HG02759 (cell line): ENCODE results near the gene CLIC3.
"Not testable (repeated sequence)": the region's sequence is repeated elsewhere in the genome, so short reads cannot be mapped to it uniquely, and the experiment has no call there.

Experiments used
- ATAC-seq: cut with Tn5 transposase; IDR thresholded peaks from one replicate; pipeline ENCODE4 v1.9.1; 2021; ENCODE audit warnings: mild to moderate bottlenecking, moderate library complexity; ENCODE audit not compliant: unreplicated experiment

Gene CLIC3

DNA sequence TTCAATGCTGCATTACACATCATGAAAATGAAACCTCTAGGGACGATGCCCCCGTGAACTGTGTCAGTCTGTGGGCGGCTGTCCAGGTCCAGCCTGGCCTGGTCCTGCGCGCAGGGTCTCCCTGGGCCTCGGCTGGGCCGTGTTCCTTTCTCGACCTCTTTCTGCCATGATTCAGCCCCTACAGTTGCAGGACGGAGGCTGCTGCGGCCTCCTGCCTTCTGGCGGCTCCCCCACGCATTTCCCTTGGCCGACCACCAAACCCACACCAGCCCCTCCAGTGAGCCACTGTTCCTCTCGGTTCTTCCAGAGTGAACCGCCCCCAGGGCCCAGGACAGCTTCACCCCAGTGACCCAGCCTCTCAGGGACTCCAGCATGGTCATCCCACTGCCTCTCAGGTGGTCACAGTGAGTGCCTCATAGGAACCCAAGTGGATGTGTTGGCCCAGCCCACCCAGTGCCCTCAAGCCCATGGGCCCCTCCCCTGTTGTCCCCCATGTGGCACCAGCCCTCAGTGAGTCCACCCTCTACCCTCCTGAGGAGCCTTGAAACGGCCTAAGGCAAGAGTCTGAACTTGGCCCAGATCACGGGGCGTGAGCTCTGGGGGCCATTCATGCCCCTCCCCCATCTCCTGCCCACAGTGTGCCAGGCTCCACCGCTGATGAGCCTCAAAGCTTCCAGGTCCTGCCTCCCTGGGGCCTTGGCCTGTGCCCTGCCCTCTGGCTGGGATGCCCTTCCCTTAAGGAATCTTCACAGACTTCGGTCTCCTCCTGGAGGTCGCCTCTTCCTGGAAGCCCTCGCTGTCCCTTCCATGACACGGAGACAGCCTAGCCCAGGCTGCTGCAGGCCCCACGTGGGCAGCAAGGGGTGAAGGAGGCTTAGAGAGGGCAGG is 10.0 kb upstream of the CLIC3 start:
- no peak for ATAC-seq

DNA sequence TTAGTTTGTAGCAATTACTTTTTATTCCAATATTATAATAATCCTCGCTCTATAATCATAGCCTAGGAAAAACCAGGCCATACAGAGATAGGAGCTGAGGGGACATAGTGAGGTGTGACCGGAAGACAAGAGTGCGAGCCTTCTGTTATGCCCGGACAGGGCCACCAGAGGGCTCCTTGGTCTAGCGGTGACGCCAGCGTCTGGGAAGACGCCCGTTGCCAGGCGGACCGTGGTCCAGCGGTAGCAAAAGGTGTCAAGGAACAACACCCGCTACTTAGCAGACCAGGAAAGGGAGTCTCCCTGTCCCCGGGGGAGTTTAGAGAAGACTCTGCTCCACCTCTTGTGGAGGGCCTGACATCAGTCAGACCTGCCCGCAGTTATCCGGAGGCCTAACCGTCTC is 7.9 kb upstream of the CLIC3 start:
- ATAC-seq, result not testable (repeated sequence)

DNA sequence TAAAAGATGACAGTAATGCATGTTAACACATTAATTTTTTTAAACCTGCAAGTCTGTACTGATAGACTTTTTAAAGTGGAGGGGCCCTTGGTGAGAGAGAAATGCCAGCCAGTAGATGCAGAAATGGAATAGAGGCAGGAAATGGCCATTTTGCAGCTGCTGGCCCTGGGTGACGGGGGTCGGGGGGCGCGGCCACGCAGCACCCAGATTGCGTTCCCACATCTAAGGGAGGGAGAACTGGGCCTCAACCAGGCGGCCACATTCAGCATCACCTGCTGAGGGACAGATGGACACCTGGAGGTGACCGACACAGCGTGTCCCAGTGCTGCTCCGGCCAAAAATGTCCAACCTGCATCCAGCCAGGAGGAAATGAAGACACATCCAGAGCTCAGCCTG is 6.3 kb upstream of the CLIC3 start:
- ATAC-seq, result no peak

DNA sequence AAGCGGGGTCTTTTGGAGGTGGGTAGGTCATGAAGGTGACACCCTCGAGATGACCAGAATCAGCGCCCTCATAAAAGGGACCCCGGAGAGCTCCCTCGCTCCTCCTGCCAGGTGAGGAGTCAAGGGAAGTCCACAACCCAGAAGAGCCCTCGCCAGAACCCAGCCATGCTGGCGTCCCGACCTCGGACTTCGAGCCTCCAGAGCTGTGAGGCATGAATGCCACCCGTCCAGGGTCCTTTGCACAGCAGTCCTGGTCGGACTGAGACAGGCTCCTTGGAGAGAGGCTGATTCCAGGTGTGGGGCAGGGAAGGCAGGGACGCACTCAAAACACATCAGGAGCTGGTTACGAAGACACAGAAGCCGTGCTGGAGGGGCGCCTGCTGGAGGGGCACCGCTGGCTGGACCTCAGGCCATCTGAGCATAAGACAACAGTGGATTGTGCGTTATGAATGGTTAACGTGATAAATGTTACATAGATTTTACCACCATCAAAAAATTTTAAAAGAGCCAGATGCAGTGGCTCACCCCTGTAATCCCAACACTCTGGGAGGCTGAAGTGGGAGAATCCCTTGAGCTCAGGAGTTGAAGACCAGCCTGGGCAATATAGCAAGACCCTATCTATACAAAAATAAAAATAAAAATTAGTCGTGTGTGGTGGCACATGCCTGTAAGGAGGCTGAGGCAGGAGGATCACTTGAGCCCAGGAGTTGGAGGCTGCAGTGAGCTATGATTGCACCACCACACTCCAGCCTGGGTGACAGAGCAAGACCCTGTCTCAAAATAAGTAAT is 5.7 kb upstream of the CLIC3 start:
- ATAC-seq, result no peak

DNA sequence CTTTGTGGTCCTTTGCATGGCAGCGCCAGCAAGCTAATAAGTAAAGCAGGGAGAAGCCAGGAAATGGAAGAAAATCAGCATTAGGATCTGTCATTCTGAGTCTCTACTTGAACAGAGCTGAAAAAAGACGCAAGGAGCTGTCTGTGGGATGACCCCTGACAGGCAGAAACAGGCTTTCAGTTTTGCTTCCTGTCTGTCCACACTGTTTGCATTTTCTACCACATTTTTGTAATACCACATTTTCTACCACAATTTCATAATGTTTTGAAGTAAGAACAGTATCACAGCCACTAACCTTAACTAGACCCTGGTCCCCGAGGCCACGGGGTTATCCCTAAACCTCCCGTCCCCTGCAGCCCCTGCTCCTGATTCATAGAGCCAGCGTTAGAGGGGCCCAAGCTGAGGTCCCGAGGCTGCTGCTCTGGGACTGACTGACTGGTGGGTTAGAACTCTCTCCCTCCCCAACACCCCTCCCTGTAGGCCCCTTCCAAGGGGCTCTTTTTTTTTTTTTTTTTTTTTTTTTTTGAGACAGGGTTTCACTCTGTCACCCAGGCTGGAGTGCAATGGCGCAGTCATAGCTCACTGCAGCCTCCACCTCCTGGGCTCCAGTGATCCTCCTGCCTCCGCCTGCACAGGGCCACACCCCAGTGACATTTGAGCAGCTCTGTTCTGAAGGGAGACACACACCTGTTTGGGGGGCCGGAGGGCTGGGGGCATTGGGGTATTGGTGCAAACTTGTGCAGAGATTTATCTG is 4.0 kb upstream of the CLIC3 start:
- peak; percentile 73 for ATAC-seq

DNA sequence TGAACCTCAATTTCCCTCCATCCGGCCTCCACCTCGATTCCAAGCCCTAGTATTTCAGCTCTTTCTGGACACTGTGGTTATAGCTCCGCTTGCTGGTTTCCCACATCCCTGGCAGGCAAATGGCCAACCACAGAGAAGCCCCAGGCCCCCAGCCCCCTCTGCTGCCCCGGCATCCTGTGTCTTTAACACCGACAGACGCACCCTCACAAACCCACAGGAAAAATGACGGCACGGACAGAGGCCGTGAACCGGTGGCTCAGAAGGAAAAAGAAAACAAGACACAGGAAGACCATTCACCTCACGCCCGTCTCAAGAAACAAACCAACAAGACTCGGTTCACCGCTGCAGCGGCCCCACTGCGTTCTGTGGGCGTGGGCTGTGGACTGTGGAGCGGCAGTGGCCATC is 1.5 kb upstream of the CLIC3 start:
- ATAC-seq, result no peak

DNA sequence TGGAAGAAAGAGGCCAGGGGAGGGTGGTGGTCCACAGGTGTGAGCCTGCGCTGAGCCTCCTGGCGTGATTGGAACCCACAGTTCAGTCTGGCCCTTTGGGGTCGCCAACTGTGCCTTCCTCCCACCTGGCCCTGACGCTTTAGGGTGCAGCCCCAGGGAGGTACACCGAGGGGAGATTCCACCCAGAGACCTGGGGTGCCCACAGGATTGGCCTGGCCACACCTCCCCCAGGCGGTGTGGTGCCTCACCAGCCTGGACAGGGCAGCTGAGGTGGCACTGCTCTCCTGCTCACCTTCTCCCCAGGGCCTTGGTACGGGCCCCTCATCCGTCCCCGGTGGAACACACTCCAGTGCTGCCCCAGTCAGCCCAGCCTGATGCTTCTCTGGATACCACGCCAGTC is 1.0 kb upstream of the CLIC3 start:
- no peak for ATAC-seq

DNA sequence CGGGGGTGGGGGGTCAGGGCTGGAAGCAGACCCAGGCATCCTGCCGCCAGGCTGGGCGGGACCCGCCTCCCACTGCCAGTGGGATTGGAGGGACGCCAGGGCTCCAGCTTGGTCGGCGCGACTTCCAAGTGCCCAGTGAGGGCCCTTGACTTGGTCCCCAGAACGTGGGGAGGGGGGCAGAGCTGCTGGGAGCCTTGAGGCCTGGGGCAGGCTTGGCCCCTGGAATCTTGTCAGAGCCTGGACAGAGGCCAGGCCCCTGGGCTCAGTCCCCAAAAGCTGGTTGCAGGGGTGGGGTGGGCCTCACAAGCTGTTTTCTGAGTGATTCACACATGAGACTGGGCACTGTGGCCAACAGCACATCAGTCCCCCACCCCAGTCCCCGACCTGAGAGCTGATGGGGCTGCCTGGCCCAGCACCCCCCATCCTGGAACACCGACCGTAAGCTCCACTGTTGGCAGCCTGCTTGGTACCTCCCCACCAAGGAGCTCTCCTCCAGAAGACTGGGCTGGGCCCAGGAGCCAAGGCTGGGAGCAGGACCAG is 526 bp downstream of the CLIC3 start:
- no peak for ATAC-seq

DNA sequence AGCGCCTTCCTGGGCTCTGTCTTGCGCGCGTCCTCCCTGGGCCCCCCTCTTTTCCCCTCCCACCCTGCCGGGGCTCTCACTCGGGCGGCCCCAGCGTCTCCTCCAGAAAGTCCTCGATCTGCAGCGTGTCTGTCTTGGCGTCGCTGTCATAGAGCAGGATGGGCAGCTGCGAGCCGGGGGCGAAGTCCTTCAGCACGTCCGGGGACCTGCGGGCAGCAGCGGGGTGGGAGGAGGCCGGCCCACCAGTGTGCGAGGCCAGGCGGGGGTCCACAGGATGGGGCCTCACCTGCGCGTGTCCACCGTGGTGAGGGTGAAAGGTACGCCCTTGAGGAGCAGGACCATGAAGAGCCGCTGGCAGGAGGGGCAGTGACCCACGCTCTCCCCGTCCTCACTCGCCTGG is 1.0 kb downstream of the CLIC3 start:
- no peak for ATAC-seq

DNA sequence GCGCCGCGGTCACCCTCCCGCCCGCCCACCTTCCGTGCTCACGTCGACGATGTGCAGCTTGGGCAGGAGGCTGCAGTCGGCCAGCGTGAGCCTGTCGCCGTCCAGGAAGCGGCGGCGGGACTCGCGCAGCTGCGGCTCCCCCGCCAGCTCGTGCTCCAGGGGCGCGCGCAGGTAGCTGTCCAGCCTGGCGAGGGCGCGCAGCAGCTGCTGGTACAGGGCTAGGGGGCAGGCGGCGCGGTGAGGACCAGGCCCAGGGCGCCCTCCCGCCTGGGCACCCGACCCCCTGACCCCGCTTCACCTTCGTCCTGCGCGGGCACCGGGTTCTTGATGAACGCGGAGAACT is 1.5 kb downstream of the CLIC3 start:
- ATAC-seq, result no peak

DNA sequence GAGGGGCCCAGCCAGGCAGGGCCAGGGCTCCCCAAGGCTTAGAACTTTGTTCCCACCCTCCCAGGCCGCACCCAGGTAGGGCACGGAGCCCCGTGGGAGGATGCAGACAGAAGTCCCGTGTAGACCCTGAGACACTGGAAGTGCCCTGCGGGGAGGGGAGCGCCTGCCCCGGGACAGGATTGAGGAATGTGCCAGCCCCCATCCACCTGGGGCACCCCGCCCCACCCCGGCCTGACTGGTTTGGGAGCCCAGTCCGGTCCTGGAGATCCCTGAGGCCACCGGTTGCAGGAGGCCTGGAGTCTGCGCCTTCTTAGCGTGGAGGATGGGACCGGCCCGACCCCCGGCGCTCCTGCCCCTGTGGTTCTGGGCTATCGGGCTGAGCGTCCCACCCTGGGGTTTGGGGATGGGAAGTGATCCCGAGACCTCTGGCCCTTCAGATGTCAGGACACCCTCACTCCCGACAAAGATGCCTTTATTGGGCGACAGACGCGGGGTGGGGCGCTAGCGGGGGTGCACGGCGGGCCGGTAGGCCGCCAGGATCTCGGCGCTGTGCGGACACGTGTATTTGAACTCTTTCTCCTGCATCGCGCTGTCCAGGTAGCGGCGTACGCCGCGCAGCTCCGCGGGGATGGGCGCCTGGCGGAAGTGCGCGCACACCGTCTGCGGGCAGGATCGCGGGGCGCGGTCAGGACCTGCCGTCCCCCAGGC is 2.0 kb downstream of the CLIC3 start:
- no peak for ATAC-seq

DNA sequence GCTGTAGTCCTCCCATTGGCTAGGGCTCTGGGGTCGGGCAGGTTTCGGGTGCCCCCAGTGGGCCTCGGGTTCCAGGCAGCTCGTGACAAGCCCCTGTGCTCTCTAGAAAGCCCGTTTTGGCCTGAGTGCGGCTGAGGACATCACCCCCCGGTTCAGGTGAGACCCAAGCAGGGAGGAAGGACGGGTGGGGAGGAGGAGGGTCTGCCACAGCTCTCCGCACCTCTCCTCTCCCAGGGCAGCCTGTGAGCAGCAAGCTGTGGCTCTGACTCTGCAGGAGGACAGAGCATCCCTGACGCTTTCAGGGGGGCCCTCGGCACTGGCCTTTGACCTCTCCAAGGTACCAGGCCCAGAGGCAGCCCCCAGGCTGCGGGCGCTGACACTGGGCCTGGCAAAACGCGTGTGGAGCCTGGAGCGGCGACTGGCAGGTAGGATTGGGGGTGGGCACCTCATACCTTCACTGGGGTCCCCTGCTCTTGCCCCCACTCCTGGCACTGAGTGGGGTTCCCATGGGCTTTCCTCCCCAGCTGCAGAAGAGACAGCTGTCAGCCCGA is 3.5 kb downstream of the CLIC3 start:
- no peak for ATAC-seq

DNA sequence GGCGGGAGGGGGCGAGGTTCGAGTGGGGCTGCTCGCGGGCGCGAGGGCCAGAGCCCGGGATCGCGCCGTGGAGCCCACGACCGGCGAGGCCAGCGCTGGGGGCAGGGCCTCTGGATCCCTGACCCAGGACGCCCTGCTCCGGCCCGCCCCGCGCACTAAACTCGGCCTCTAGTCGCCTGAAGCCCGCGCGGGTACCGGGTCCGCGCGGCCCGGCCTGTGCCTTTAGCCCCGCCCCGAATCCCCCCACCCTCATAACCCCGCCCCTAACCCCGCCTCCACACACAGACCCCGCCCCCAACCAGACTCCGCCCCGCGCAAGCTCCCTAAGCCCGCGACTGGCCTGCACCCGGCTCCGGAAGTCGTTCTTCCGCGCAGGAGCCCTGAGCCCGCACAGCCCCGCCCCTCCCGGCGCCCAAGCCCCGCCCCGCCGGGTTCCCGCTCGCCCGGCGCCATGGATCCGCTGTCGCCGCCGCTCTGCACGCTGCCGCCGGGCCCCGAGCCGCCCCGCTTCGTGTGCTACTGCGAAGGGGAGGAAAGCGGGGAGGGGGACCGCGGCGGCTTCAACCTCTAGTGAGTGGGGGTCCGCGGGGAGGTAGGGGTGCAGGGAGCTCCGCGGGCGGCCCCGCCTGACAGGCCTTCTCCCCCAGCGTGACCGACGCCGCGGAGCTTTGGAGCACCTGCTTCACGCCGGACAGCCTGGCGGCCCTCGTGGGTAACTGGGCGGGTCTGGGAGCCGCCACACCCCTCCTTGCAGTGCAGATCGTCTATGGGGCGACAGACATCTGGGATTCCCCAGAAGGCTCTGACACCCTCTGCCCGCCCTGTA is 4.2 kb downstream of the CLIC3 start, which contains the start of gene PAXX:
Gene PAXX, plus strand, starts transcription at position 430 of the 826 bp plus-strand sequence. Its CDS starts 22 bp downstream, at position 452.
- ATAC-seq, result peak; percentile 93

DNA sequence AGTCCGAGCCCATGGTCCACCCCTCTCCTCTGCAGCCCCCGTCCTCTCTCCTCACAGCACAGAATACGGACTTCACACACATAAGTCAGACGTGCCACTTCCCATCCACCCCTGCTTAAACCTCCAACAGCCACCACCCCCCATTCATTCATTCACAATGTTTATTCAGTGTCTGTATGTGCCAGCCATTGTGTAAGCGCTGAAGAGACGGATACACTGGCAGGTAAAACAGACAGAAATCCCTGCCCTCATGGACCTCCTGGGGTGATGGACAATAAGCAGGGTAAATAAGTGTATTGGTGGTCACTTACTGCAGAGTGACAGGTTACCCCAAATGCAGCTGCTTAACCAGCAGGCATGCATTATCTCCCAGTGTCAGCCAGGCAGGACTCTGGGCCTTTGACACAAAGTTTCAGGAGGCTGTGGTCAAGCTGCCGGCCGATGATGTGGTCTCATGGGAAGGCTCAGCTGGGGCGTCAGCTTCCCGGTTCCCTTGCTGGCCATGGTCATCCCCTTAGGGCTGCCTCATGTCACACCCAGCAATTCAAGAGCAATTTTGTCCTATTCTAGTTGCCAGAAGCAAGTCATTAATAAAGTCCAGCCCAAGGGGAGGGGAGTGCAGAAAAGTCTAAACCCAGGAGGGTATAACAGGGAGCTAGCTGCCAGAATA is 6.0 kb downstream of the CLIC3 start:
- ATAC-seq, result no peak

DNA sequence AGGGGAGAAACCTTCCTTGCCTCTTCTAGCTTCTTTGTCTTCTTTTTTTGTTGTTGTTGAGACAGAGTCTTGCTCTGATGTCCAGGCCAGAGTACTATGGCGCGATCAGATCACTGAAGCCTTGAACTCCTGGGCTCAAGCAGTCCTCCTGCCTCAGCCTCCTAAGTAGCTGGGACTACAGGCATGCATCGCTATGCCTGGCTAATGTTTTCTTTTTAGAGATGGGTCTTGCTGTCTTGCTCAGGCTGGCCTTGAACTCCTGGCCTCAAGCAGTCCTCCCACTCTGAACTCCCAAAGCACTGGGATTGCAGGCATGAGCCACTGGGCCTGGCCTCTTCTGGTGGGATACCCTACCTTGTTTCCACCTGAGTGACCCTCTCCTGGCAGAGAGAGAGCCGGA is 7.5 kb downstream of the CLIC3 start:
- no peak for ATAC-seq

DNA sequence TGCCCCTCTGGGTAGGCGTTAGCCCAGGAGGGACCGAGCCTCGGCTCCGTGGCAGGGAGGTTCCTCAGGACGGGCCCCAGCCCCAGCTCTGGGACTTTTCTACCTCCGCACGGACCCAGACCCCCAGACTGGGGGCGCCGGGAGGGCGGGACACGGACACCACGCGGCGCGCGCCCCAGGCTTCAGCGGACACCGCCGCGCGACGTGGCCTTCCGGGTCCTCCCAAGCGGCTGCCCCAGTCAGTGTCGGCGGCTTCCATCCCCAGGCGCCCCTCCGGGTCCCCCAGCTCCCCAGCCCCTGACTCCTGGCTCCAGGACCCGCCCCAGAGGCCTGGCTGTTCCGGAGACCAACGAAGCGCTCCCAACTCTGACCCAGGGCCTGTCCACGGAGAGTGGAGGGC is 10.5 kb downstream of the CLIC3 start:
- ATAC-seq, result no peak

DNA sequence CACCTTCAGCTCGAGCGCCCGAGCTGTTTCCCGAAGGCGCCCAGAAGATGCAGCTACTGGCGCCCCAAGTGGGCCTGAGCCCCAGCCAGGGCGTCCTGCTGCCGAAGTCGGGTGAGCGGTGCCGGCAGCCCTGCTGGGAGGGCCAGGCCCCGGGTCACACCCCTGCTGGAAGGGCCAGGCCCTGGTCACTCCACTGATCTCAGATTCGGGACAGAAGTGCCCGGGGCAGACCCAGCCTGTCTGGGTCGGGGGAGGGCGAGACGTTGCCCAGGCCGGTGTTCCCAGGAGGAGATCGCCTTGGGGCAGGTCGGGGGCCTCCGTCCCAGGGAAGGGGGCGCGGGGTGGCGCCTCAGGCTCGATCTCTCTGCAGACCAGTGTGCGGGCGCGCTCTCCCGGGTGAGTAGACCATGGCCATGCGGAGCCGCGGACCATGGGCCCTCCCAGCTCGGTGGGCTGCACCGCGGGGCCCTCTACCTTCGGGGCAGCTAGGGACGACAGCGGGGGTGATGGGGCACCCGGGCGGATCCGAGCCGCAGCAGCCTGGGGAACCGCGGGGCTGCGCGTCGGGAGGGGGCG is 11.3 kb downstream of the CLIC3 start:
- no peak for ATAC-seq

DNA sequence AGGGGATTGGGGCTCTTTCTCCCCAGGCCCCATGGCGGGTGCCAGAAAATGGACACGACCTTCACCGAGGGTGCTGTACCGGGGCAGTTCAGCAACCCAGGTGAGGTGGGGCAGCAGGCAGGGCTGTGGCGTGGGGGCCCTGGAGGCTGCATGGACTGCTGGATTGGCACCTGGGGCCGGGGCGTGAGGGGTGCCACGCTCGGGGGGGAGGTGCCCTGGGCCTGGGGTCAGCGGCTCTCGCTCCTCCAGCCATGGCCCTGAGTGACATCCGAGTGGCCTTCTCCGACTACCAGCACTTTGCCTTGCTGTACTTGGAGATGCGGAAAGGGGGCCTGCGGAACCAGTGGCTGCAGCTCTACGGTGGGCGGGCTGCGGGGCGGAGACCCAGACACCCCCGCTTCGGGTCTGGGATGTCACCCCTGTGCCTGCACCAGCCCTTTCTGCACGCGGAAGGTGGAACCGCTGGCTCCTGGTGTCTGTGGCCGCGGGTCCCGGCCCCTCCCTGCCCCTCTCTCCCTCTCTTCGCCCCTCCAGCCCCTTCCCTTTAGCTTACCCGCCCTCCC is 11.8 kb downstream of the CLIC3 start:
- ATAC-seq, result no peak
